AG09309 (cell line): ENCODE data around the gene C10orf105.

Experiments
- DNase-seq: peaks from one replicate; pipeline ENCODE4 v3.0.0-alpha.2; 2010; ENCODE audit warnings: low read depth
- H3K4me3 ChIP-seq: 2 replicates; pipeline ENCODE4 v1.5.1; 2011; ENCODE audit warnings: mild to moderate bottlenecking, low read depth, low read length, moderate library complexity; ENCODE audit not compliant: control insufficient read depth
- CTCF ChIP-seq: IDR thresholded peaks from 2 replicates; pipeline ENCODE4 v1.5.1; 2011; ENCODE audit warnings: mild to moderate bottlenecking, low read depth, low read length, inconsistent platforms; ENCODE audit not compliant: insufficient read depth, control insufficient read depth; ENCODE audit errors: missing control alignments

Gene C10orf105

GRCh38 chr10:71683301-71683700 lies 36.3 kb downstream of the C10orf105 start:
- no peak for DNase-seq
- no peak overlapping the region for H3K4me3 ChIP-seq
- no peak for TF ChIP-seq CTCF

GRCh38 chr10:71681977-71682376 lies 37.6 kb downstream of the C10orf105 start:
- H3K4me3 ChIP-seq = no peak overlapping the region
- TF ChIP-seq CTCF = no peak
- DNase-seq = no peak

- DNase-seq = no peak
- H3K4me3 ChIP-seq = no peak overlapping the region
- TF ChIP-seq CTCF = no peak
These were observed 40.2 kb downstream of the C10orf105 start for GRCh38 chr10:71679425-71679824.

GRCh38 chr10:71678057-71678805 lies 41.3 kb downstream of the C10orf105 start:
- DNase-seq = no peak
- H3K4me3 ChIP-seq = no peak overlapping the region

GRCh38 chr10:71677261-71677660 lies 42.3 kb downstream of the C10orf105 start:
- DNase-seq = no peak
- no peak overlapping the region for H3K4me3 ChIP-seq
- no peak for TF ChIP-seq CTCF

More at GRCh38 chr10:71678057-71678805, 41.3 kb downstream of the C10orf105 start:
- no peak for TF ChIP-seq CTCF

- no peak overlapping the region for H3K4me3 ChIP-seq
- TF ChIP-seq CTCF = no peak
- DNase-seq = no peak
These were observed 44.1 kb downstream of the C10orf105 start for GRCh38 chr10:71675295-71675970.
